SU-DHL-6 (cell line): ENCODE measurements around the gene TP73.

Experiments
- CTCF ChIP-seq: fragments of 200-600 bp; sonication (generic); IDR thresholded peaks from one replicate; pipeline ENCODE4 v1.5.1; 2017; ENCODE audit warnings: antibody characterized with exemption, mild to moderate bottlenecking, low read length, moderate library complexity; ENCODE audit not compliant: insufficient read depth, poor library complexity, severe bottlenecking
- EZH2phosphoT487 ChIP-seq: fragments of 200-600 bp; sonication (generic), shearing (Covaris generic); conservative IDR thresholded peaks from 2 replicates; pipeline ENCODE4 v1.6.1; 2018; ENCODE audit warnings: mild to moderate bottlenecking, antibody characterized with exemption, low read length, moderate library complexity, mixed read lengths

GRCh38 chr1:3740752-3741151 lies 88.4 kb downstream of the TP73 start:
- no peak for TF ChIP-seq CTCF
- no peak for TF ChIP-seq EZH2phosphoT487
